ENCODE results near the gene ZNF750. TPM values are rescaled to one million over a fixed set of nuclear protein-coding genes. Genes with fewer than 3 reads are reported as not detected.
A peak's percentile ranks its signal among the peaks of the same experiment; 100 is the strongest.

Gene ZNF750
- total and polyA plus RNA-seq, 8 donors, result 0.02 to 0.08 TPM; not detected in 6

DNA sequence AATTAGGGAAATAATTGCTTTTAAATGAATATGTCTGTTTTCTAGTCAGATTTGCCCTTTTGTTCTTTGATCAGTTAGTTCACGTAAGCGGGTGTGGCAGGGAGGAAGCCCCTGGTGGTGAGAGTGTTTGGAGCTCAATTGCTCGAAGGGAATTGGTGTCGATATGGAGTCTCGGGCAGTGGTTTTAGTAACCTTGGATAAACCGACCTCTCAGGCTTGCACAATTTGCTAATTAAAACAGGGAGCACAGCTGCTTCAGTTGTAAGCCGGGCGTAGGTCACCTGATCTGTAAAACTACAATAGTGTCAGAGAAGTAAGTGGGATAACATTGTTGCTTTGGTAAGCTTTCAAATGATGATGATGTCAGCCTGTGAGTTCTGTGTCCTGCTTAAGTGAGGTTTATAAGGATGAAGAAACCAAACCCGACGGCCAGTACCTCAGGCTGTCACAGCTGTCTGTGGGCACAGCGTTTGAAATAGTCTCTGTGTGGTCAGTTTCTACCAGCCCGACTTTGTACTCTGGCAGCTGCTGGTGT lies 2.9 kb downstream of the ZNF750 start:
- TF ChIP-seq, protein P1, sequence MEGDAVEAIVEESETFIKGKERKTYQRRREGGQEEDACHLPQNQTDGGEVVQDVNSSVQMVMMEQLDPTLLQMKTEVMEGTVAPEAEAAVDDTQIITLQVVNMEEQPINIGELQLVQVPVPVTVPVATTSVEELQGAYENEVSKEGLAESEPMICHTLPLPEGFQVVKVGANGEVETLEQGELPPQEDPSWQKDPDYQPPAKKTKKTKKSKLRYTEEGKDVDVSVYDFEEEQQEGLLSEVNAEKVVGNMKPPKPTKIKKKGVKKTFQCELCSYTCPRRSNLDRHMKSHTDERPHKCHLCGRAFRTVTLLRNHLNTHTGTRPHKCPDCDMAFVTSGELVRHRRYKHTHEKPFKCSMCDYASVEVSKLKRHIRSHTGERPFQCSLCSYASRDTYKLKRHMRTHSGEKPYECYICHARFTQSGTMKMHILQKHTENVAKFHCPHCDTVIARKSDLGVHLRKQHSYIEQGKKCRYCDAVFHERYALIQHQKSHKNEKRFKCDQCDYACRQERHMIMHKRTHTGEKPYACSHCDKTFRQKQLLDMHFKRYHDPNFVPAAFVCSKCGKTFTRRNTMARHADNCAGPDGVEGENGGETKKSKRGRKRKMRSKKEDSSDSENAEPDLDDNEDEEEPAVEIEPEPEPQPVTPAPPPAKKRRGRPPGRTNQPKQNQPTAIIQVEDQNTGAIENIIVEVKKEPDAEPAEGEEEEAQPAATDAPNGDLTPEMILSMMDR (IDR thresholded peaks at IDR 0.05), result no peak
- H3K27ac ChIP-seq, result no peak overlapping the region
- FAIRE-seq, result no peak
- H3K4me1 ChIP-seq, result peaks cover 0 to 6% (median 6%) of the 10 kb centered on the region in 3 donors
- no peak overlapping the region for H3K4me3 ChIP-seq
- no peaks in the 10 kb centered on the region for H3K36me3 ChIP-seq
- no peak for ATAC-seq
- H3K27me3 ChIP-seq, result no peaks in the 10 kb centered on the region
- intact Hi-C loops (cut with DNase I), result no loop called here
- DNase-seq, result peak in 1 of 6 donors; percentile 16
- 80 to 82% methylated on average over 12 of the region's 12 CpGs for WGBS, 2 donors
- no peaks in the 10 kb centered on the region for H3K9me3 ChIP-seq

GRCh38 chr17:82835766-82836512 lies 3.9 kb downstream of the ZNF750 start:
- ATAC-seq (no peak), FAIRE-seq (no peak), DNase-seq (peak in 1 of 6 donors; percentile 40)
- WGBS, 2 donors, result 94% methylated on average over 28 of the region's 28 CpGs
- Histone ChIP-seq H3K4me3 (no peak overlapping the region), H3K27me3 (no peaks in the 10 kb centered on the region), H3K4me1 (peaks cover 0 to 6% (median 6%) of the 10 kb centered on the region in 3 donors), H3K27ac (no peak overlapping the region), H3K36me3 (no peaks in the 10 kb centered on the region), H3K9me3 (no peaks in the 10 kb centered on the region)
- TF ChIP-seq, protein P1 (IDR thresholded peaks at IDR 0.05), result no peak
- intact Hi-C loops (cut with DNase I), result no loop called here

DNA sequence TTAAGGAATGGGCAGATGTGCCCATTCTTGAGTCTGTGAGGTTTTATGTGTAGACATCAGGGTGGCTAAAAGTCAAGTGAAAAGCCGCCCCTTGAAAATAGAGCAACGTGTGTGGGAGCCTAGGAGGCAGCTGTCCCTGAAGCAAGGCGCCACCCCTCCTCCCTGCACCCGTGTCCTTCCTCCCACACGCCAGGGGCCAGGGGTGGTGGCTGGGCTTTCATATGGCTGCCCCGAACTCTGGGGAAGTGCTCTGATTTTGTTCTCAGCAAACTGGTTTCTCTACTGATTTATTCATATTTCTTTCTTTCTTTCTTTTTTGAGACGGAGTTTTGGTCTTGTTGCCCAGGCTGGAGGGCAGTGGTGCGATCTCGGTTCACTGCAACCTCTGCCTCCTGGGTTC lies 4.7 kb downstream of the ZNF750 start:
- Histone ChIP-seq H3K27ac (no peak overlapping the region), H3K4me3 (no peak overlapping the region), H3K4me1 (peaks cover 0 to 6% (median 6%) of the 10 kb centered on the region in 3 donors), H3K27me3 (no peaks in the 10 kb centered on the region), H3K9me3 (no peaks in the 10 kb centered on the region), H3K36me3 (no peaks in the 10 kb centered on the region)
- intact Hi-C loops (cut with DNase I), result no loop called here
- 88% methylated on average over 9 of the region's 9 CpGs for WGBS, 2 donors
- DNase-seq, result peak in 1 of 6 donors; percentile 25
- ATAC-seq, result no peak
- TF ChIP-seq, protein P1 (IDR thresholded peaks at IDR 0.05), result no peak
- FAIRE-seq, result no peak

DNA sequence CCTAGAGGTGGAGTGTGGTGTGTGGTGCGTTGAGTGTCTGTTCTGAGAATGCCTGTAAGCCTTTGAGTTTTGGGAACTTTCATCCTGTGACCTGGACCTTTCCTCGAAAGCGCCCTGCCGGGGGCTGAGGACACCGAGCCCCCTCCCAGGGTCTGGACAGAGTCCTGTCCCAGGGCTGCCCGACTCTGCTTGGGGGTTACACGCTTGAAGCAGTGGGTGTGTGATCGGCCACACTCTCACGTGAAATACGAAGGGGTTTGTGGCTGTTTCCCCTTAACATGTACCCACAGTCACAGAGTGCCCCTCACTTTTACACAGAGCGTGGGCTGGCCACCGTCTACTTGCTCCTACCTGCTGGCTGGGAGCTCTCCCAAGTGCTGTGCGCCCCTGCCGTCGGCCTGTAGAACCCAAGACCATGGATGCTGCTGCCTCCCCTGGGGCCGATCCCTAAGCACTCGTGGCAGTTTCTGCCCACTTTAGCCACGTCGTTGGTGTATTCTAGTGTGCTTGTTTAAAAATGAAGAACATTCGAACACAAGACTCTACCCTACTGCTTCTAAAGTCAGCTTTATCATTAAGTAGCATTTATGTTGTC lies 6.8 kb downstream of the ZNF750 start:
- Histone ChIP-seq H3K9me3 (no peaks in the 10 kb centered on the region), H3K4me1 (peaks cover 0 to 6% (median 4%) of the 10 kb centered on the region in 3 donors), H3K27me3 (no peaks in the 10 kb centered on the region), H3K36me3 (no peaks in the 10 kb centered on the region), H3K4me3 (no peak overlapping the region), H3K27ac (no peak overlapping the region)
- ATAC-seq (no peak), FAIRE-seq (no peak), DNase-seq (peak in 1 of 6 donors; percentile 41)
- intact Hi-C loops (cut with DNase I), result no loop called here
- TF ChIP-seq, protein P1 (IDR thresholded peaks at IDR 0.05), result no peak
- whole genome bisulfite sequencing, 2 donors, result 93 to 96% methylated on average over 20 of the region's 20 CpGs
